Endometrial microvascular endothelial cells (primary cell): ENCODE data around the gene CNN1. TPM values are rescaled to one million over a fixed set of nuclear protein-coding genes. Genes with fewer than 3 reads are reported as not detected.

Experiments used
- in situ Hi-C: cut with HindIII; loops from 2 replicates; pipeline ENCODE4 v1.10.0; 2017; ENCODE audit warnings: low sequenced_read_pairs, low pct_unique_long_range_greater_than_20kb; ENCODE audit errors: inconsistent ontology term
- total RNA-seq: library from RNA; depleted of rRNA; stranded (reverse); fragments of >200 nt; gene quantifications from one replicate; pipeline ENCODE4 v1.2.3, GENCODE V29; 2015; ENCODE audit errors: inconsistent ontology term

The CNN1 gene
- total RNA-seq, 1 donor from 2014 or later = 0.46 TPM

GRCh38 chr19:11528551-11529341, 9.9 kb upstream of the CNN1 start, which contains the start of gene ECSIT:
Gene ECSIT, minus strand, starts transcription at chr19:11529134. Its CDS starts 9,964 bp downstream, at chr19:11519170.
- in situ Hi-C loops = no loop called here

- in situ Hi-C loops = no loop called here
Observed at GRCh38 chr19:11530432-11530831, 8.2 kb upstream of the CNN1 start.

- in situ Hi-C loops = no loop called here
Observed at GRCh38 chr19:11534538-11534937, 4.1 kb upstream of the CNN1 start.

GRCh38 chr19:11534948-11535347, 3.7 kb upstream of the CNN1 start:
- in situ Hi-C loops = no loop called here

- in situ Hi-C loops = no loop called here
Observed at GRCh38 chr19:11535792-11536595, 2.7 kb upstream of the CNN1 start.

GRCh38 chr19:11539495-11540365, 1.1 kb downstream of the CNN1 start:
- in situ Hi-C loops = no loop called here

GRCh38 chr19:11540645-11541044, 2.0 kb downstream of the CNN1 start:
- in situ Hi-C loops = no loop called here

GRCh38 chr19:11541238-11541637, 2.6 kb downstream of the CNN1 start:
- in situ Hi-C loops = no loop called here

- in situ Hi-C loops = no loop called here
Observed at GRCh38 chr19:11547929-11548700, 9.5 kb downstream of the CNN1 start.

GRCh38 chr19:11549386-11549953, 10.8 kb downstream of the CNN1 start:
- in situ Hi-C loops = no loop called here

- in situ Hi-C loops = no loop called here
Observed at GRCh38 chr19:11550265-11550664, 11.6 kb downstream of the CNN1 start.

- in situ Hi-C loops = no loop called here
Observed at GRCh38 chr19:11551603-11552235, 13.1 kb downstream of the CNN1 start.

- in situ Hi-C loops = no loop called here
Observed at GRCh38 chr19:11552666-11553372, 14.2 kb downstream of the CNN1 start.

- in situ Hi-C loops = no loop called here
Observed at GRCh38 chr19:11554160-11554559, 15.5 kb downstream of the CNN1 start.

GRCh38 chr19:11555246-11555645, 16.6 kb downstream of the CNN1 start:
- in situ Hi-C loops = no loop called here

GRCh38 chr19:11556634-11557420, 18.2 kb downstream of the CNN1 start:
- in situ Hi-C loops = no loop called here
